CD4-positive, alpha-beta T cell treated with Interleukin-2 at 100 ng/mL for 4 hours (primary cell): Measurements from ENCODE around the gene TATDN2.
"Not testable (repeated sequence)": the region's sequence is repeated elsewhere in the genome, so short reads cannot be mapped to it uniquely, and the experiment has no call there.

Source experiments
- DNase-seq: peaks from one replicate; pipeline ENCODE4 v3.0.0-alpha.2; 2020; ENCODE audit warnings: low spot score

TATDN2 gene

GRCh38 chr3:10289787-10290355 lies 41.6 kb downstream of the TATDN2 start:
- no peak for DNase-seq

- DNase-seq = no peak
These were observed 42.4 kb downstream of the TATDN2 start for GRCh38 chr3:10290481-10291176.

GRCh38 chr3:10291641-10292040 lies 43.4 kb downstream of the TATDN2 start:
- no peak for DNase-seq

- DNase-seq = no peak
These were observed 44.5 kb downstream of the TATDN2 start, which contains the start of gene GHRL for GRCh38 chr3:10292505-10293419. GHRL (minus strand) TSS chr3:10292947; CDS start chr3:10290180, 2,767 bp downstream.

- DNase-seq = no peak
These were observed 45.8 kb downstream of the TATDN2 start for GRCh38 chr3:10294030-10294586.

- not testable (repeated sequence) for DNase-seq
These were observed 49.8 kb downstream of the TATDN2 start for GRCh38 chr3:10298064-10298463.

- no peak for DNase-seq
These were observed 50.9 kb downstream of the TATDN2 start for GRCh38 chr3:10299175-10299574.

GRCh38 chr3:10299679-10300078 lies 51.4 kb downstream of the TATDN2 start:
- DNase-seq = no peak

- DNase-seq = no peak
These were observed 51.8 kb downstream of the TATDN2 start for GRCh38 chr3:10300087-10300486.

GRCh38 chr3:10303105-10303504 lies 54.8 kb downstream of the TATDN2 start:
- no peak for DNase-seq

- no peak for DNase-seq
These were observed 55.5 kb downstream of the TATDN2 start for GRCh38 chr3:10303785-10304184.

- DNase-seq = no peak
These were observed 56.6 kb downstream of the TATDN2 start for GRCh38 chr3:10304905-10305304.

GRCh38 chr3:10305331-10305902 lies 57.2 kb downstream of the TATDN2 start:
- DNase-seq = no peak

GRCh38 chr3:10306156-10306555 lies 57.9 kb downstream of the TATDN2 start:
- no peak for DNase-seq

GRCh38 chr3:10308678-10309077 lies 60.4 kb downstream of the TATDN2 start:
- DNase-seq = no peak

GRCh38 chr3:10309736-10310135 lies 61.5 kb downstream of the TATDN2 start:
- DNase-seq = no peak

GRCh38 chr3:10310578-10310977 lies 62.3 kb downstream of the TATDN2 start:
- no peak for DNase-seq

GRCh38 chr3:10311710-10312109 lies 63.5 kb downstream of the TATDN2 start:
- DNase-seq = no peak

- DNase-seq = no peak
These were observed 64.1 kb downstream of the TATDN2 start for GRCh38 chr3:10312391-10312790.

- no peak for DNase-seq
These were observed 64.6 kb downstream of the TATDN2 start for GRCh38 chr3:10312861-10313260.

GRCh38 chr3:10315101-10315500 lies 66.8 kb downstream of the TATDN2 start:
- no peak for DNase-seq

- DNase-seq = no peak
These were observed 67.6 kb downstream of the TATDN2 start for GRCh38 chr3:10315771-10316344.
